Measurements from ENCODE around the gene PRPF19. TPM values are rescaled to one million over a fixed set of nuclear protein-coding genes. Genes with fewer than 3 reads are reported as not detected.
A peak's percentile ranks its signal among the peaks of the same experiment; 100 is the strongest.

The PRPF19 gene
- total RNA-seq, 1 donor = 41.5 TPM

DNA sequence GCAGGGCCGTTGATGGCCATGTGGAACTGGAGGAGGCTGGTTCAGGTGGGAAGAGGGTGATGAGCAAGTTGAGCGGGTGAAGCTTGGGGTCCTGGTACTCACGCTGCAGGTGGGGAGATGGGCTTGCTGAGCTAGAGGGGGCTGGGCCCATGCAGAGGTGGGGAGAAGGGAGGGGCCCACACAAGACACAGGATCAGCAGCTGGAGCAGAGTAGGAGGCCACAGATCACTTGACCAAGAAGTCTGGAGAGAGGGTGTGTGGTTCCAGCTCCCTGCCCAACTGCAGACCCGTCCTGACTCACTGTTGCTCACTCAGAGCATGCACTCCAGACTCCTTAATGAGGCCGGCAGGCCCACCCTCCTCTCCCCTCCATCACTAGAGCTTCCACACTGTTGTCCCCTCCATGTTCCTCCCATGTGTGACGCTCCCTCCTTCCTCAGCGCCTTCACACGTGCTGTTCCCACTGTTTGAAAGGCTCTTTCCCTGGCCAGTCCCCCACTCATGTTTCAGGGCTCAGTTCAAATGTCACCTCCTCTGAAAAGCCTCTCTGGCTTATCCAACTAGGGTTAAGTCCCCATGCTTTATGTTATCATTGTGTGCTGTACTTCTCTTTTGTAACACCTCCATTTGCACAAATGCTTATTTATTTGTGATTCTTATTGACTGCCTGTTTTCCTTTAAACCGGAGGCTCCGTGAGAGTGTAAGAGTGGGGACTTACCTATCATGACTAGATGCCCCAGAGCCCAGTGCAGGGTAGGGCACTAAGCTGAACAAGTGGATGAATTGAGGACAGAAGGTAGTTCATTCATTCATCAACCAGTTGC is 62.1 kb downstream of the PRPF19 start:
- TF ChIP-seq CTCF (IDR thresholded peaks at IDR 0.05; ENCODE audit: insufficient read depth, low read depth, low read length) = no peak
- peak; percentile 27 for DNase-seq (ENCODE audit: low read depth)
- H3K4me3 ChIP-seq (ENCODE audit: low read depth, low read length) = peak overlapping the region; percentile 92

DNA sequence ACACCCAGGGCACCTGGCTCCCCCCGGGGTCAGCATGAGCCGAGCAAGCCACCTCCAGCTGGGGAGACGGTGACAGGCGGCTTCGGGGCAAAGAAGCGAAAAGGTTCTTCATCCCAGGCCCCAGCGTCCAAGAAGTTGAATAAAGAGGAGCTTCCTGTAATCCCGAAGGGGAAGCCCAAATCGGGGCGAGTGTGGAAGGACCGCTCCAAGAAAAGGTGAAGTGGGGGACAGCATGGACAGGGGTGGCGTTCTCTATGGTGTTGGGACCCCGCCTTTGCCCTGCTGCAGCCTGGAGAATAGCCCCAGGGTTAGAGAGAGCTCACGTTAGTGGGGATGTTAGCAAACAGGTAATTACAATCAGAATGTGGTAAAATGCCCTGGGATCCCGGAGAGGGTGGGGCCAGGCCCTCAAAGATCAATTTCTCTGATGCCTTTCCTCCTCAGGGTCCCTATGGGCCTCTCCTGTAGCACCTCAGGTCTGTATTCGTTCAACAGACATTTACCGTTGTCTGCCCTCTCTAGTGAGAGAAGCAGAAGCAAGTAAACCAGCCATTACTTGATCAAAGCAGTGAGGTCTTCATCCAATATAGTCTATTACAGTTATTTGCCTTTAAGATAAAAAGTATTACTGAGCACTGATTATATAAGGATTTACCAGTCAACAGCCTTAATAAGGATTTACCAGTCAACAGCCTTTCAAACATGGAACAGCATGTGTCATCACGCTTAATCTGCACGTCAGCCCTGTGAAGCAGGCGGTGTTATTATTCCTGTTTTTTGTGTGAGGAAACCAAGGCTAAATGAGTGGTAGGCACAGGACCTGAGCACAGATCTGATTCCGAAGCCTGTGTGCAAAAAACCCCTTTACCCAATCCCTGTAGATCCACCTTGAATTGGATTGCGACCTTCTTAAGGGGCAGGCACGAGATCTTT is 63.5 kb downstream of the PRPF19 start:
- peak; percentile 44 for DNase-seq (ENCODE audit: low read depth)
- H3K4me3 ChIP-seq (ENCODE audit: low read depth, low read length) = peak overlapping the region; percentile 92

GRCh38 chr11:60841797-60842667 is 64.4 kb downstream of the PRPF19 start, which contains the start of gene CCDC86:
TSS of gene CCDC86 (plus strand) at chr11:60842113. CDS start at chr11:60842125, 12 bp downstream.
- no peak for TF ChIP-seq CTCF (IDR thresholded peaks at IDR 0.05; ENCODE audit: insufficient read depth, low read depth, low read length)
- peak; percentile 97 for DNase-seq (ENCODE audit: low read depth)
- H3K4me3 ChIP-seq (ENCODE audit: low read depth, low read length) = peak within 1 kb of the TSS; percentile 92

More for the DNA sequence above, 63.5 kb downstream of the PRPF19 start:
- TF ChIP-seq CTCF (IDR thresholded peaks at IDR 0.05; ENCODE audit: insufficient read depth, low read depth, low read length) = no peak

Other genes with a start within 250 kb of the PRPF19 start
- gene MS4A8, start 207.0 kb downstream of the PRPF19 start, total RNA-seq = under 0.01 TPM in 1 of 2 replicates, not detected in the other
- not detected in 2 replicates for gene MS4A18, start 181.9 kb downstream of the PRPF19 start, total RNA-seq
- not detected in 2 replicates for gene MS4A15, start 149.7 kb downstream of the PRPF19 start, total RNA-seq
- not detected in 2 replicates for gene MS4A10, start 121.3 kb downstream of the PRPF19 start, total RNA-seq
- gene CCDC86, start 64.5 kb downstream of the PRPF19 start, total RNA-seq = 11.2 and 13.5 TPM in 2 replicates
- under 0.01 TPM in 1 of 2 replicates, not detected in the other for gene PTGDR2, start 50.6 kb downstream of the PRPF19 start, total RNA-seq
- gene ZP1, start 39.0 kb downstream of the PRPF19 start, total RNA-seq = not detected in 2 replicates
- gene TMEM109, start 7.6 kb upstream of the PRPF19 start, total RNA-seq = 28.9 and 38.3 TPM in 2 replicates
- 29.3 and 40.6 TPM in 2 replicates for gene TMEM132A, start 17.9 kb upstream of the PRPF19 start, total RNA-seq
- gene SLC15A3, start 45.6 kb upstream of the PRPF19 start, total RNA-seq = 13.0 and 15.5 TPM in 2 replicates
- not detected in 2 replicates for gene CD6, start 65.1 kb upstream of the PRPF19 start, total RNA-seq
- not detected in 2 replicates for gene CD5, start 195.9 kb upstream of the PRPF19 start, total RNA-seq

All from fibroblast of villous mesenchyme (primary cell).